ENCODE data around the gene GH1. TPM values are rescaled to one million over a fixed set of nuclear protein-coding genes. Genes with fewer than 3 reads are reported as not detected.

Gene GH1
- total RNA-seq, 1 experiment from 2014 or later = not detected

DNA sequence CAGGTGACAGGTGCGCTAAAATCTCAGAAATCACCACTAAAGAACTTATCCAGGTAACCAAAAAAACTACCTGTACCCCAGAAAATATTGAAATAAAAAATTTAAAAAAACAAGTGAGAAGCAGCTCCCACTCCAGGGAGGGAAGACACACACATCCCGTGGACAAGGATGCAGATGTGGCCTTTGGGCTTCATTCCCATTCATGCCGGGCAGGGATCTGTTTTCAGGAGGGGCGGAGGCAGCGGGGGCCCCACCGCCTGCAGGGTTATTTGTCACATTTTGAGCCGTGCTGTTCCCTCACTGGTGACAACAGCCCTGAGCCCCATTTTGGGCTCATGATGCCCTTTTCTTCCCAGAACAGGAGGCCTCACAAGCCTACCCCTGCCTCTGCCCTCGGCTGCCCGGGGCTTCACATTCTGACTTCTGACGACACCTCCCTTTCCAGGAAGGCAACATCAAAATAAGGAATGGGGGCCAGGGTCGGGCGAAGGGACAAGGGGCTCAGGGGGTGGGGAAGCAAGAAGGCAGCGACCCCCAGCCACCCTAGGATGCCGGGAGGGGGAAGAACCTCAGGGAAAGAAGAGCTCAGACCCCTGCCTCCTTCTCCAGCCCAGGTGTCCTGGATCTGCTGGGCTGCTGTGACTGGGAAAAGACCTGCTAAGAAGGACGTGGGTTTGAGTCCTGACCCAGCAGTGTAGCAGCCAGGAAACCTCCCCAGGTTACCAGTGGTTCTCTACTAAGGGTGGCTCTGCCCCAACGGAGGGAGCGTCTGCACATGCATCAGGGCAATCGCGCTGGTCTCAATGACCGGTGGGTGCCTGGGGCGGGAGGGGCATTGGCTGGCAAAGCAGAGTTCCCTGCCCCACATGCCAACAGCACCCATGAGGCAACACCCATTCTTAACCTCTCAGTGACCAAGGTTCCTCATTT, 15.8 kb upstream of the GH1 start:
- H3K9me3 ChIP-seq (ENCODE audit: control insufficient read depth, low read depth, low read length) = no peaks in the 10 kb centered on the region
- no peak overlapping the region for H4K5ac ChIP-seq (ENCODE audit: insufficient read length, low read depth, low read length)
- no peaks in the 10 kb centered on the region for H4K20me1 ChIP-seq (ENCODE audit: control insufficient read depth, insufficient read depth, insufficient read length)
- TF ChIP-seq CTCF (conservative IDR thresholded peaks at IDR 0.05) = no peak
- Mint-ChIP-seq H3K36me3 (ENCODE audit: insufficient read depth in 1 of 3, low read depth in 3 of 3) (no peaks in the 10 kb centered on the region; a peak in 1 of 7 replicates), H3K4me1 (peaks cover 20 to 35% of the 10 kb centered on the region in 2 experiments), H3K27me3 (ENCODE audit: low read depth) (no peaks in the 10 kb centered on the region; the same call in 1 of the 2 replicates), H3K4me3 (no peak overlapping the region), H3K9me3 (no peaks in the 10 kb centered on the region), H3K27ac (no peak overlapping the region)
- H3K9ac ChIP-seq (ENCODE audit: extremely low read depth, insufficient read length, low read length) = no peak overlapping the region
- no peak overlapping the region for H2BK12ac ChIP-seq (ENCODE audit: insufficient read length, low read depth, low read length)
- no peak overlapping the region for H3K4me2 ChIP-seq (ENCODE audit: insufficient read depth, insufficient read length, low read length)
- H3K18ac ChIP-seq (ENCODE audit: insufficient read length, low read depth, low read length) = no peak overlapping the region
- H3K14ac ChIP-seq (ENCODE audit: insufficient read depth, low read length) = no peak overlapping the region
- H3T11ph ChIP-seq (ENCODE audit: low read length) = no peak overlapping the region
- WGBS (ENCODE audit: extremely low coverage, insufficient read length, low lambda C conversion rate) = no CpG with 5 or more reads among the region's 21 CpGs
- H3K79me2 ChIP-seq (ENCODE audit: insufficient read depth, low read length) = no peaks in the 10 kb centered on the region
- H2BK5ac ChIP-seq (ENCODE audit: insufficient read length, low read length) = no peak overlapping the region
- H2AFZ ChIP-seq (ENCODE audit: low read length) = no peak overlapping the region
- no peak overlapping the region for H3K4ac ChIP-seq (ENCODE audit: low read depth, low read length)
- H3K27me3 ChIP-seq (ENCODE audit: insufficient read depth, low read length) = no peaks in the 10 kb centered on the region
- H4K8ac ChIP-seq (replicated peaks; ENCODE audit: insufficient read length, low read depth, low read length) = no peak overlapping the region
- H3K4me1 ChIP-seq (ENCODE audit: insufficient read depth, low read length) = no peaks in the 10 kb centered on the region; the same call in 1 of the 2 replicates
- H2BK15ac ChIP-seq (ENCODE audit: low read depth, low read length) = no peak overlapping the region
- no peak overlapping the region for H3K27ac ChIP-seq (ENCODE audit: insufficient read length, low read depth, low read length)
- no peaks in the 10 kb centered on the region for H3K23me2 ChIP-seq (ENCODE audit: insufficient read length, low read depth, low read length, poor library complexity, severe bottlenecking)
- H3K56ac ChIP-seq (ENCODE audit: insufficient read length, low read depth, low read length) = no peak overlapping the region
- DNase-seq = no peak
- no peak overlapping the region for H4K91ac ChIP-seq (ENCODE audit: insufficient read length, low read depth, low read length)
- H3K23ac ChIP-seq (ENCODE audit: insufficient read length, low read depth, low read length) = no peak overlapping the region
- no peaks in the 10 kb centered on the region for H3K79me1 ChIP-seq (ENCODE audit: insufficient read depth, low read depth, low read length, poor library complexity, severe bottlenecking)
- H2AK5ac ChIP-seq (ENCODE audit: insufficient read length, low read length) = no peak overlapping the region
- no peak overlapping the region for H2BK120ac ChIP-seq (ENCODE audit: low read depth, low read length, poor library complexity, severe bottlenecking)
- H2BK20ac ChIP-seq (ENCODE audit: low read depth, low read length, poor library complexity, severe bottlenecking) = no peak overlapping the region
